Occipital lobe (tissue), 2 donors: ENCODE data around the gene PCCB. TPM values are rescaled to one million over a fixed set of nuclear protein-coding genes. Genes with fewer than 3 reads are reported as not detected.
"Not testable (repeated sequence)": the region's sequence is repeated elsewhere in the genome, so short reads cannot be mapped to it uniquely, and the experiment has no call there.

ENCODE experiments used
- DNase-seq: peaks from one replicate; lab custom pipeline; 2025; lab: John Stamatoyannopoulos, UW
- total RNA-seq: library from RNA; depleted of rRNA; stranded (reverse); fragments of >200 nt; gene quantifications from one replicate; pipeline ENCODE4 v1.2.3, GENCODE V29; 2014

The PCCB gene
- total RNA-seq, 1 donor from 2014 or later, result 39.5 TPM

DNA sequence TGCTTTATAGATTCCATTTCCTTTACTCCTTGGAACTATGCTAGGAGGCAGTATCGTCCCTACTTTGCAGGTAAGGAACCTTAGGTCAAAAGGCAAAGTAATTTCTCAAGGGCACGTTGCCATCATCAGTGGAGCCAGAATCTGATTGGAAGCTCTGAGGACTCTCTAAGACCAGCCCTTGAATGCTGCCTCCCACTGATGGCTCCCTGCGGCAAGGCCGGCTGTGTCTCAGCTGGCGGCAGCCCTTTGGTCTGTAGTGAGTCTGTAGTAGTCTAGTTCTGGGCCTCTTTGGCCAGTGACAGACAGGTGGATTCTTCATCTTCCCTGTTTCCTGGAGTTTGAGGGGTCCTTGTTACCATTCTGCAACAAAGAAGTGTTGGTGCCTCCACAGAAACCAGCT lies 76.2 kb downstream of the PCCB start:
- no peak for DNase-seq

DNA sequence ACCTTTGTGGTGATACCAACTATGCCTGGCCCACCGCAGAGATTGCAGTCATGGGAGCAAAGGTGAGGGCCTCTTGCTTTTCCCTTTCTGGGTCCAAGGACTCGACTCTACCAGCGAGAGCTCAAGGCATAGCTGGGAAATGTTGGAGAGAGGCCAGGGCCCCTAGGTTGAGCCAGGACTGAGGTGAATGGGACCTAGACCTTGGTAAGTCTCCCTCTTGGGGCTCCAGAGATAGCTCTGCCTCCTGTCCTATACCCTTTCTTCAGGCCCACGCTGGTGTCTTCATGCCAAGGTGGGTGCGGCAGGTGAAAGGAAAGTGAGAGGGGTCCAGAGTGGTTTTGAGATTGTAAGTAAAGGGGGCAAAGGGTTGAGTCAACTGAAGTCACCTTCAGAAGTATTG lies 77.5 kb downstream of the PCCB start:
- DNase-seq, result no peak

DNA sequence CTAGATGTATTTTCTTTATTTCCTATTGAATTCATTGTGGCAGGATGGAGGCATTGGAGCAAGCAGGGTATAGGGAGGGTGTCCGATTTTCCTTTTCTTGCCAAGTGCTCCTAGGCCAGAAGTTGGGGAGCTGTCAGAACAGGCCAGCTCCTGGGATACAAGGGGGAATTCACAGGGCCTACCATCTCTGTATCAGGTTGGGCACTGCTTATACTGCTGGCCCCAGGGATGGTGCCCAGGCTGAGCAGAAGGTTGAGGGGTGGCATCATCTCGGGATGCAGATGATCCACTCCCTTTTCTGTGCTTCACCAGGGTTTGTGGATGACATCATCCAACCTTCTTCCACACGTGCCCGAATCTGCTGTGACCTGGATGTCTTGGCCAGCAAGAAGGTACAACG lies 79.5 kb downstream of the PCCB start:
- no peak for DNase-seq

DNA sequence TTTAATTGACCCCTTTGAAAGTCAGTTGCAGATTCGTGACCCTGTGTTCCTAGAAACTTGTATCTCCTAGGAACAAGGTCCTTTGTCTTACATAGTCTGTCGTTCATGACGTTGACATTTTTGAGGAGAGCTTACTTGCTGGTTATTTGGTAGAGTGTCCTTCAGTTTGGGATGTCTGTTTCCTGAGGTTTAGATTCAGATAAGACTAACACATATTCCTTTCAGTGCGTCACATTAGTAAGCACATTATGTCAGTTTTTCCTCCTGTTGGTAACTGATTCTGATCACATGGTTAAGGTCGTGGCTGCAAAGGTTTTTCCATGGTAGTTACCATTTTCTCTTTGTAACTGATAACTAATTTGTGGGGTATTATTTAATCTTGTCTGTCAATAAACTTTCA lies 80.8 kb downstream of the PCCB start:
- no peak for DNase-seq

DNA sequence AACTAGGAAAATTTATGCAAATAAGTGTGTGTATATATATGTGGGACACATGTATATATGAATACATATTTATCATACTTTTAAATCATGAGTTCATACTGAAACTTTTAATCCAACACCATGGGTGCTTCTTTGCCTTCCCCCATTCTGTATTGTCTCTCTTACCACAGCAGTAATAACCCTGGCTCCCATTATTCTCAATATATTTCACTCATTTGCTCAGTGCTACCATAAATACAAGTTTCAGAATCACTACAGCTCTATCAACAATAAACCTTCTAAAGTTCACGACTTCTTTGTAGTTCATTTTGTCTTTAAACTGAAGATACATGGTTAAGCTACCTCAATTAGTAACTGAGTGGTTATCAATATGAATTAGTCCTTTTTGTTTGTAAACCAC lies 82.2 kb downstream of the PCCB start:
- DNase-seq, result no peak

DNA sequence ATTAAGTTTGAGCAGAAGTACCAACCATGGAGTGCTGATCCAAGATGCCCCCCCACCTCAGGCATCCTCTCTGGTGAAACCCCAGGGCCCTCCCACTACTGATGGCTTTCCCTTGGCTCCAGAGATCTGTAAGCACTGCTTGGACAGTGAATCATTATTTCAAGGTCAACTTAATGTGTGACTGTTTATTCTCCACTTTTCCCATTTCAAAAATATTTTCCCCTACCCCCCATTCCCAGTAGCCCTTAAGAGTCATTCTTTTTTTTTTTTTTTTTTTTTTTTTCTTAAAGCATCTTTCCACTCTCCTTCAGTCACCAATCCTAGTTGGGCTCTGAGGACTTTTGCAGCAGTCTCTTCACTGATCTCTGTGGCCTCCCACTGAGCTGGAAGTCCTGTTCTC lies 82.6 kb downstream of the PCCB start:
- DNase-seq, result no peak

DNA sequence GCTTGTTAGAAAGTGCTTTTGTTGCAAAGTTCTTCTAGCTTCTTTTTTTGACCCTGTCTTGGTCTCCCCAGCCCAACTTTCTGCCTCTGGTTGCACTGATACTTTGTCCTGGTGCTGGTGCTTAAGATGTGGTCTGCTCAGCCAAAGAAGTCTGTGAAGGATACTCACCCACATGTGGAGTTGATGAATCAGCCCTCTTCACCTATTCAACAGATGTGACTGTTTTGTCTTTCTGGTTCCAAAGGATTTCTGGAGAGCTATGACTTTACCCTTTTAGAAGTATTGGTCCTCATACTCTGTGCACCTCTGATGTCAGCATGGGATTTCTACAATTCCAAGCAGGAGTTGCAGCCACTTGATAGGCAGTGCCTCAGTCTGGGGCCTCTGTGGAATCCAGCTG lies 84.1 kb downstream of the PCCB start:
- no peak for DNase-seq

DNA sequence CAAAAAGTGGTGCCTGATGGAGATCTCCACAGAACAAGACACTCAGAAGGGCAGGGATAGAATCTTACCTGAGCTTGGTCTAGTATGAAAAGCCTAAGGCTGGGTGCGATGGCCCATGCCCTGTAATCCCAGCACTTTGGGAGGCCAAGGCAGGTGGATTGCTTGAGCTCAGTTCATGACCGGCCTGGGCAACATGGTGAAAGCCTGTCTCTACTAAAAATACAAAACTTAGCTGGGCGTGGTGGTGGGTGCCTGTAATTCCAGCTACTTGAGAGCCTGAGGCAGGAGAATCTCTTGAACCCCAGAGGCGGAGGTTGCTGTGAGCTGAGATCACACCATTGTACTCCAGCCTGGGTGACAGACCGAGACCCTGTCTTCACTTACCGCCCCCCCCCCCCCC lies 84.6 kb downstream of the PCCB start:
- DNase-seq, result not testable (repeated sequence)

DNA sequence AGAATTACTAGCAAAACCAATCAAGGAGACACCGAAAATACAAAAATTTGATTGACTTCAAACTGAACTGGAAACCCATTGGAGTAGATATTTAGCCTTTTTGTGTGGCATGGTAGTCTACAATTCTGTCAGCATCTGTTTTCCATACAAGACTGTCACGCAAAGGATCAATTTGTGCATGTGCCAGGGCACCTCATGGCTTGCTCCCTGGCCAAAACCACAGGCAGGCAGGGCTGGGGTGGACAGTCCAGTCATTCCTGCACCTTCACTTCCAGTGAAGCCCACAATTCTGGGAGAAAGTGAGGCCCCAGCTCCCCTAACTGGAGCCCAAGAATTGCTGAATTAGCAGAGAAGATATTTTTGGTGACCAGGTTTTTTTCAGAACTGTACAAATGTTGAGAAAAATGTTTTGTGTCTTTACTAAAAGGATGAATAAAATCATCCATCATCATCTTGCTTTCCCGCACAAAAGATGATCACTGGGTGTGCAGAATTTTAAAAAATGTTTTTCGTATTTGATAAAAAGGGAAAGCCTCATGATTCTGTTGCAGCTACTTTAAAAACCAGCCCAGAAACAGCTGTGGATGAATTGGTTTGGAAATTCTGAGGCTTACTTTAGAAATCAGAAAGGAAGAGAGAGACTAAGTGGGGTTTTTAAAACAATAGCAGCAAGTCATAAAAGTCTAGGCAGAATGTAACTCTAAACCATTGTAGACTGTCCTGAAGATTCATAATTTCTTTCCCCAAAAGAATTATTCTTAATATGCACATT lies 86.4 kb downstream of the PCCB start:
- no peak for DNase-seq

DNA sequence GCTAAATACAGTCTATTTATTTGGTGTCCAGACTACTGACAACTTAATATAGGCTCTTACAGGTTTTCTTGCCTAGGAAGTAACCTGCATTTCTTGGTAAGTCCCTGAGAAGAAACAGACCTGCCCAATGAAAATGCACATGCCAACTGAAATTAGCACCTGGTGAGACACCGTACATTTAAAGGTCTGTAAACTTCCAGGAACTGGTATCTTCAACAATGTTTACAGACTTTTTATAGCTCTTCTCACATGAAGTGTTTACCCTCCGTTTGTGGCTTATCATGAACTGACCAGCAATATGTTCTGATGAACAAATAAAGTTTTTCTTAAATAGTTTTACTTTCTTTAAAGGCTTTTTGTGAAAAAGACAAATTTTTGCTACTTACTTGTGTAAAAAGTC lies 93.3 kb downstream of the PCCB start:
- no peak for DNase-seq

DNA sequence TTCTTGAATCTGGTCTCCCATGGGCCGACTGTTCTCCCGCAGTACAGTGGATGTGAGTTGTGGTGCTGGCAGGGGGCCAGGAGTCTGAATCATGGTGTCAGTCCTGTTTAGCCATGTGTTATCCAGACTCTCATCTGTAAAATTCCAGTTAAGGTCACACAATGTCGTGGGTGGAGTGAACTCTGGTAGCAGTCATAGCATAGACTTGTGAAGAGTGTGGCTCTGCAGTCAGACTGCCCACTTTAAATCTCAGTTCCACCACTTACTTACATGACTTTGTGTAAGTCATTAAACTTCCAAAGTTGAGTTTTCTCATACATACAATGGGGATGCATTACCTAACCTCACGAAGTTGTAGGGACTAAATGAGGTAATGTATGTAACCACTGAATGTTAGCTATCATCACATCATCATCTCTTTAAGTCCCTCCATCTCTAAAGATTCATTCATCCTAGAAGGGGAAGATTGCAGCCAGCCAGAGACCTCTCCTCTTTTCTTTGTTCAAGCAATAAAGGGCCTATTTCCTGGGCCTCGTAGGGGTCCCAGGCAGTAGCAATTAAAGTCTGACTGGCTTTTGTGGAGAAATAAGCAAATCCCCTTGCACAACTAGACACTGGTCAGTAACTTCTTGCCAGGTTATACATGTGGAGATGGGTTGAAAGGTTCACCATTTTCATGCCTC lies 93.9 kb downstream of the PCCB start:
- peak; percentile 13 for DNase-seq

DNA sequence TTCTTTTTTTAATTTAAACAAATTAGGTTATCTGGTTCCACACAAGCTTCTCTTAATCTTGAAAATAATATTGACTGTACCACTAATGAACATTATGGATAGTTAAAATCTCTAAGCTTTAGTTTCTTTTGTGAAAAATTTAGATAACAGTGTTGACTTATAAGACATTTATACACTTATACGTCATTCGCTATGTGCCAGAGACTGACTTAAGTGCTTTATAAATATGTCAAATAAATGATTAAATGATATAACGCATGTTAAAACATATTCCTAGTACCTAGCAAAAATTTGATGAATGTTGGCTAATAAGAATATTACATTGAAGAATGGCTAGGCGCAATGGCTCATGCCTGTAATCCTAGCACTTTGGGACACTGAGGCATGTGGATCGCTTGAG lies 96.3 kb downstream of the PCCB start:
- no peak for DNase-seq

DNA sequence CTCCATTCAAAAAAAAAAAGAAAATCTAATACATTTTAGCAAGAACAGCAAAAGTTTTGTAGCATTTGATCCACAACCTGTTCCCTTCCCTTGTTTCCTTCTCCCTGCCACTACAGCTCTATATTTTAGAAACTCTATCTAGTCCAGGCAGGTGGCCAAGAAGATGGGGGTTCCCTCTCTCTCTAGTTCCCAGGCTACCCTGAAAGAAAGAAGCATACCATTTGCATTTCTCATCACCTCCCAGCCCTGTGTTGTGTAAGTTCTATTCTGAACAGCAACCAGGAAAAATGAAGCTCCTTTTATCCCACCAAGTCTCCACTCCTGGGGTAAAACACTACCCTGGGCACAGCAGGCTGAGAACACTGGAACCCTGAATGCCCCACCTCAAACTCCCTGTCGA lies 100.0 kb downstream of the PCCB start:
- DNase-seq, result no peak

DNA sequence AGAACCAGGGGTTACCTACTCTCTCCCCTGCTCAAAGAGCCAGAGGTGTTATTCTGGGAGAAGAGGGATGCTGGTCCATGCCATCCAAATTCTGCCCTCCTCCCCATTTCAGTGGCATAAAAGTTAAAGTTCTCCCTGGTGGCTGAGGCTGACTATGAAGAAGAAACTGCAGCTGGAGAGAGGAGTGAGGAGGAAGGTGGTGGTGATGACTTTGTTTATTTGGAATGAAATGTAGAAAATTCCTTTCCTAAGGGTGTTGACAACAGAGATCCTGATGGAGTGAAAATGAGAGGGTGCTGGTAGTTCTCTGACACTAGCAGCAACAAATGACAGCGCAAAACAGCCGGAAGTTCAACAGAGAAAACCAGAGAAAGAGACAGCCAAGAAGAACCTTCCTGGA lies 100.4 kb downstream of the PCCB start:
- no peak for DNase-seq

DNA sequence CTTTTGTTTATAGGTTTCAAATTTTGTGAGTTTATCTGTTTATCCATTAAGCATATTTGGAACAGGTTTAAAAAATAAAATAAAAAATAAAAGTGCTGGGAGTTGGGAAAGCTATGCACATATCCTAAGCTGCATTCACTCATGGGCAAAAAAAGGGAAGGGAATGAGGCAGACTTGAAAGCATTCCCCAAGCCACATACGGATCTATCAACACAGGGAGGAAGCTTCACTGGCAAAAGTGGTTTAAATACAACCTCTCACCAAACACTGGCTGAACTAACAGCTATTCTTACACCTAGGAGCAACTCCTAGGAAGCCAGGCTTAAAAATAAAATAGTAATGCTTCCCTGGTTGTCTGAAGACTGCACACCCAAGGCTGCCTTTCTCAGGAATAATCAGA lies 101.2 kb downstream of the PCCB start:
- no peak for DNase-seq

DNA sequence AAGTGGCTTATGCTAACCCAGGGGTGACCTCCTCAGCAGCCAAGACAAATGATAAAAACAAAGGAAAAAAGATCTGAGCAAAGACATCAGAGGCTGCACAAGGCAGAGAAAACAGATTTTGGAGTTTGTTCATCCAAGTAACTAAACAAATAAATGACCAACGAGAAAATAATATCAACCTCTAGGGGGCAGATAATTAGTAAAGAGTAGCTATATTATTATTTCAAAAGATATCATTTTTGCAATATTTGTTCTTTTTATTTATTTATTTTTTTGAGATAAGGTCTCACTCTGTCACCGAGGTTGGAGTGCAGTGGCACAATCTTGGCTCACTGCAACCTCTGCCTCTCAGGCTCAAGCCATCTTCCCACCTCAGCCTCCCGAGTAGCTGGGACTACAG lies 101.8 kb downstream of the PCCB start:
- DNase-seq, result no peak

DNA sequence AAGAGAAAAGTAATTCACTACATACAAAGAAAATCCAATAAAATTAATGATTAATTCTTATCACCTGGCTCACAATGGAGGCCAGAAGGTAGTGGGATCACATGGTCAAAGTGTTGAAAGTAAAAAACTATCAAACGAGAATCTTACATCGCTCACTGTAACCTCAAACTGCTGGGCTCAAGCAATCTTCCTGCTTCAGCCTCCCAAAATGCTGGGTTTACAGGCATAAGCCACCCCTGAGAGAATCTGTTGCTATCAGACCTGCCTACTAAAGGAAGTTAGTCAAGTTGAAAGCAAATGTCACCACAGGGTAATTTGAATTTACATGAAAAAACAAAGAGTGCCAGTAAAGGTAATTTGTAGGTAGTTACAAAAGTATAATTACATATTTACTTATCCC lies 103.3 kb downstream of the PCCB start:
- no peak for DNase-seq

DNA sequence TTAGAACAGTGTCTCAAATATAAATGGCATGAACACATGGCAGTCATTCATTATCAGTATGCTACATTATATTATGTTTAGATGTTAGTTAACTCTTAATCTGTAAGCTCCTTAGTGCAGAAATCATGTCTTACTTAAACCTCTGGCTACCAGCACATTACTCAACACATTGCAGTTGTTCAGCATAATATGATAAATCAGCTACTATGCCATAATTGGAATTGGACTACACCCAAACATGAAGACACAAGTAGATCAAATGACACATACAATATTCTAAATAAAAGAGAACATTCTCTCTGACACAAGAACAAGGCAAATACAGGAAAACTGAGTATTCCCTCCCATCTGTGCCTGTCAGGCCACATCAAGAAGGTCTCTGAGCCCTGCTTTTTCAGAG lies 116.1 kb downstream of the PCCB start:
- DNase-seq, result no peak

DNA sequence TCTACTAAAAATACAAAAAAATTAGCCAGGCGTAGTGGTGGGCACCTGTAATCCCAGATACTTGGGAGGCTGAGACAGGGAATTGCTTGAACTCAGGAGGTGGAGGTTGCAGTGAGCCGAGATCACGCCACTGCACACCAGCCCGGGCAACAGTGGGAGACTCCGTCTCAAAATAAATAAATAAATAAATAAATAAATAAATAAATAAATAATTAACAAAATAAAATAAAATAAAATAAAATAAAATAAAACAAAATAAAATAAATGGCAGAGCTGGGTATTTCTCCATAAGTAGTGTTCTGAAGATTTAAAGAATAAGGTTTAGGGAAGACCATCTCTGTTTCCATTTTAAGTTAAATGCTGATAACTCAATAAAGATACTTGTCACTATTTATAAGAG lies 125.7 kb downstream of the PCCB start:
- DNase-seq, result not testable (repeated sequence)

DNA sequence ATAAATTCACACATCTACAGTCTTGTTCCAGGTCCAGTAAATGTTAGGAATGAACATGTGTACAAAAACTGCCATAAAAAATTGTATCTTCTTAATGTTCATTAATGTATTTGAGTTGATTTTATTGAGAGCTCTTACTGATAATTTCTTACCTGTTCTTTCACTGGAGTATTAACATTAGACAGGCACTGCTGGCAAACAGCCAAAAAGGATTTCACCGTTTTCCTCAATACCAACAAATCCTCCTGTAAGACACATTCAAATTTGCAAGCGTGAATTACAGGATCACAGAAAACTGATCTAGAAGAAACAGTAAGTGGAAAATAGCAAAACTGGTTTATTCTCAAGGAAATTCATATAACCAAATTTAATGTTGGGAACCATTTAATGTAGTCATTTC lies 127.4 kb downstream of the PCCB start:
- DNase-seq, result no peak

DNA sequence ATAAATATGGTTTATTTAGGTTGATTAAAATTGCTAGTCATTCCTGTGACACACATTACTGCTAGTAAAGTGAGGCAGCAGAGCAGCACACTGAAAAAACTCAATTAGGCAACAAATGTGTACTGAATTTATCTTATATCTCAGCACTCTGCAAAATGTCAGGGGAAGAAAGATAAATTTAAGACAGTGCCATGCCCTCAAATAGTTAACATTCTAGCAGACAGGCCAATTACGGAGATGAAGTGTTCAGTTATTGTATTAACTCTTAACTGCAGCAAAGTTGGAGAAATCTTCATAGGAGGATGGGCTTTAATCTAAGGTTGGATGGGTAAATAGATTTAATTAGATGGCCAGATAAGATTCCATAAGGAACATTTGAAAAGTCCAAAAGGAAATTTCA lies 127.9 kb downstream of the PCCB start:
- DNase-seq, result no peak
